ENCODE data around the gene GTF2A2.

DNA sequence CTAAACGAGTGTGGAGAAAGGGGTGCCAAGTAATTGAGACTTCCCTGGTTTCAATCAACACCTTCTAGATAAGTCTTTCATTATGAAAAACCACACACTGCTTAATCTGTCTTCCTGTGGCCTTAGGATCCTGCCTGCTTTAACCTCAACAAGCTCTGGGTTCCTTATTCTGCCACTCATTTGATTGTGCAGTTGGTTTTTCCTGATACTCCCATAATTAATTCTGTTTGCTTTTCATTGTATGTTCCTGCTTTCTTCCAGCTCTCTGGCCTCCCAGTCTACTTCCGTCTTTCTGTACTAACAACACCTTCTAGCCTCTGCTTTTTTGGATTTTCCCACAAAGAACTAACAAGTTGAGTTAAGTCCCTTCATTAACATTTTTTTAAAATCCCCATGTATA lies 66.0 kb downstream of the GTF2A2 start:
- TF ChIP-seq POLR2A (IDR thresholded peaks at IDR 0.05) = no peak
- TF ChIP-seq, protein P1, sequence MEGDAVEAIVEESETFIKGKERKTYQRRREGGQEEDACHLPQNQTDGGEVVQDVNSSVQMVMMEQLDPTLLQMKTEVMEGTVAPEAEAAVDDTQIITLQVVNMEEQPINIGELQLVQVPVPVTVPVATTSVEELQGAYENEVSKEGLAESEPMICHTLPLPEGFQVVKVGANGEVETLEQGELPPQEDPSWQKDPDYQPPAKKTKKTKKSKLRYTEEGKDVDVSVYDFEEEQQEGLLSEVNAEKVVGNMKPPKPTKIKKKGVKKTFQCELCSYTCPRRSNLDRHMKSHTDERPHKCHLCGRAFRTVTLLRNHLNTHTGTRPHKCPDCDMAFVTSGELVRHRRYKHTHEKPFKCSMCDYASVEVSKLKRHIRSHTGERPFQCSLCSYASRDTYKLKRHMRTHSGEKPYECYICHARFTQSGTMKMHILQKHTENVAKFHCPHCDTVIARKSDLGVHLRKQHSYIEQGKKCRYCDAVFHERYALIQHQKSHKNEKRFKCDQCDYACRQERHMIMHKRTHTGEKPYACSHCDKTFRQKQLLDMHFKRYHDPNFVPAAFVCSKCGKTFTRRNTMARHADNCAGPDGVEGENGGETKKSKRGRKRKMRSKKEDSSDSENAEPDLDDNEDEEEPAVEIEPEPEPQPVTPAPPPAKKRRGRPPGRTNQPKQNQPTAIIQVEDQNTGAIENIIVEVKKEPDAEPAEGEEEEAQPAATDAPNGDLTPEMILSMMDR (IDR thresholded peaks at IDR 0.05 in 8 of 11, conservative IDR thresholded peaks at IDR 0.05 in 3 of 11) = no peak
- TF ChIP-seq POLR2AphosphoS5 (IDR thresholded peaks at IDR 0.05) = no peak

Data from spleen (tissue), 7 donors.